KBM-7 (cell line): ENCODE measurements around the gene RALB.
"Not testable (repeated sequence)": the region's sequence is repeated elsewhere in the genome, so short reads cannot be mapped to it uniquely, and the experiment has no call there.

Experiments
- DNase-seq: peaks from one replicate; pipeline ENCODE4 v3.0.0-alpha.2; 2015
- in situ Hi-C: fragments of 300-500 bp; cut with MboI; formaldehyde crosslinking; loops from 2 replicates; pipeline ENCODE4 v1.14.3; 2020; ENCODE audit warnings: low sequenced_read_pairs, low pct_unique_long_range_greater_than_20kb, mixed read lengths

RALB gene

DNA sequence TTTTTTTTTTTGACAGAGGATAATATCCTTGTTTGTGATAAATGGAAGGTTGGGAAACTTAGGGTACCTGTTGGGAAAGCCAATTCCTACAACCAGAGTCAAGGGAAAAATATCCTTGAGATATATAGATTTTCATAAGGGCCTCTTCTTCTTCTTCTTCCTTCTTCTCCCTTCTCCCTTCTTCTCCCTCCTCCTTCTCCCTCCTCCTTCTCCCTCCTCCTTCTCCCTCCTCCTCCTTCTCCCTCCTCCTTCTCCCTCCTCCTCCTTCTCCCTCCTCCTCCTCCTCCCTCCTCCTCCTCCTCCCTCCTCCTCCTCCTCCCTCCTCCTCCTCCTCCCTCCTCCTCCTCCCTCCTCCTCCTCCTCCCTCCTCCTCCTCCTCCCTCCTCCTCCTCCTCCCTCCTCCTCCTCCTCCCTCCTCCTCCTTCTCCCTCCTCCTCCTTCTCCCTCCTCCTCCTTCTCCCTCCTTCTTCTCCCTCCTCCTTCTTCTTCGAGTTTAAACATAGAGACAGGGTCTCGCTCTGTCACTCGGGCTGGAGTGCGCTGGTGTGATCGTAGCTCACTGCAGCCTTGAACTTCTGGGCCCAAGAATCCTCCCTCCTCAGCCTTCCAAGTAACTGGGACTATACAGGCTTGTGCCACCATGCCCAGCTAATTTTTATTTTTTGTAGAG, 68.4 kb downstream of the RALB start:
- in situ Hi-C loops, result not testable (repeated sequence)

DNA sequence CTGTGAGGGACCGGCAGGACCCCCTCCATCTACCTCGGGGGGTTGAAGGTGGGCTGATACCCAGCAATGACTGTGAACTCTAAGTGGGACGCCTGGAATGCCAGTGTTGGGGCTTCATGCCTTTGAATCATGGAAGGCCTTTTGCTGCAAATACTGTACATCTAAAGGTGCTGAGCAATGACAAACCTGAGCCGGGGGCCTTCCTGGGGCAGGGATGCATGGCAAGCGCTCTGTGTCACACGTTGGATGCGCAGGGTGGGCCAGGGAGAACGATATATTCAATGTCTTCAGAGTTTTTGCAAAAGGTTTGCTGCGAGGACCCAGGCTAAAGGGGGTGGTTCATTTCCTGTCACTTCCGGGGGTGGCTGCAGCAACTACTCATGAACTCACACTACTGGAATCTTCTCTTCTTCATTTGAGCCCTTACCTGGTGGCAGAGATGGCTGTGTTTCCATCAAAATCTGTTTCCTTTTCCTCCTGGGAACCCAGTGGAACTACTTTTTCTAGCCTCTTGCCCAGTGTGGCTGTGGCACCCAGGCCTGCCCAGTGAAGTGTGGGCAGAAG, 69.2 kb downstream of the RALB start:
- no peak for DNase-seq
- in situ Hi-C loops, result no loop called here

More for the DNA sequence above, 68.4 kb downstream of the RALB start:
- not testable (repeated sequence) for DNase-seq

DNA sequence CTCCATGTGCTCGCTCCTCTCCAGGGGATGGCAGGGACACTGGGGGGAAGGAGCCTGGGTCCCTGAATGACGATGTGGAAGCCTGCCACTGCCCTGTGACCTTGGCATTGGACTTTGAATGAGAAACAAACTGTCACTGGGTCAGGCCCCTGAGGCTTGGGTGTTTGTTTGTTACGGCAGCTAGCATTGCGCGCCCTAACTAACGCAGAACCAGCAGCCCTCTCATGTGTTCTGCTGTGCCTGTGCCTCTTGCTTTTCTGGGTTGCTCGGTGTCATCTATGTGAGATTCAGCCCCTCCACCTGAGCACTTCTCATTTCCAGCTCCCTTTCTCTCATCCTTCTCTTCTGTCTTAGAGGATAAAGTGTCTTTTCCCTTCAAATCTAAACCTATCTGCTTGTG, 69.7 kb downstream of the RALB start:
- in situ Hi-C loops, result no loop called here
- DNase-seq, result no peak

DNA sequence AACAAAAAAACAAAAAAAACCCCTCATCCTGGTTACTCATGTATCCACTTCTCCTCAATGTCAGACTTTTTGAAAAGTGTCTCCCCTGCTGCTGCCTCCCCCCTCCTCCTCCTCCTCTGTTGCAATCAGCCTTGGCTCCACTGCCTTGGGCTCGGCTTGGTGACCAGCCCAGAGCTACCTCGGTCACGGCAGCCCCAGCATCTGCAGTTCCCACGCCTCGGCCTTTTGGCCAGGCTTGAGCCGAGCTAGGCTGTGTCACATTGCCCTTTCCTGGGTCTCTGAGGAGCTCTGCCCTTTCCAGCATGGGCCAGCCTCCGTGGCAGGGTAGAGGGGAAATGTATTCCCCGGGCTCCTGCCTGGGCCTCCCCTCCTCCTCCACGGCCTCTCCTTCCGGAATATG, 70.6 kb downstream of the RALB start:
- no peak for DNase-seq
- in situ Hi-C loops, result no loop called here

DNA sequence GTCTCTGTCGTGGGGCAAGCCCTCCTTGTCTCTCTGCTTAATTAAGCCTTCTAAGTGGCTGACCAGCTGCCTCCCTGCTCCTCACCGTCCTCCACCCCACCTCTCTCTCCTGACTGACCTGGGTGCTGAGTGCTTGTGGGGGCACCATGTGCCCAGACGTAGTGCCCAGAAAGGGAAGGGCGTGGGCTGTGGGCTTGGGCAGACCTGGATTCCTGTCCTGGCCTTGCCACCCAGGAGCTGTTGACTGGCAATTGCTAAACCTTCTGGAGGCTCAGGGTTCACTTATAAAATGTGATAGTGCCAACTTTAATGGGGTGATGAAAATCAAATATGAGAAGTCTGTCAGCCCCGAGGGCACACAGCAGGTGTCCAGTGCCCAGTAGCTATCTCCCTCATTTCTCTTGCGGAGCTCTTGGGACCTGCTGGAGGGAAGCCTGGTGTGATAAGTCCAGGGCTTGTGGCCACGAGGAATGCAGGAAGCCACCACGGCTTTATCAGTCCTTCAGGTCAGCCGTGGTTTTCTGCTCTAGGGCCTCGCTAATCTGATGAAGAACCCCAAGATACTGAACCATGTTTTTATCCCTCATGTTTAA, 71.3 kb downstream of the RALB start:
- DNase-seq, result no peak
- in situ Hi-C loops, result no loop called here

DNA sequence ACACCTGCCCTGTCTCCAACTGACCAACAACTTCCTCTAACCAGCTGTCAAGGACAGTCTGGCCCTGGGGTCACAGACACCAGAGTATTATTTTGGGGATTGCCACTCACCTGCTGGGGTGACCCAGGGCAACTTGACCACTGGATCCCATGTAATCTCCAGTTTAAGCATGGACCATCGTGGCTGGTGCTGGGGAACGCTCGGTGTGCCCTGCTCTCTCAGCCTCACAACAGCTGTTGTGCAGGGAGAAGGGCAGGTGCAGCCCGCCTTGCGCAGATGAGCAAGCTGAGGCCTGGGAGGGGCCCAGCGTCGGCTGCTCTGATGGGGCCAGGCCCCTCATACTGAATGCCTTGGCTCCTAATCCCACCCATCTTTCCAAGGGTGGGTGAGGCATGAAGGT, 72.3 kb downstream of the RALB start:
- in situ Hi-C loops, result no loop called here
- DNase-seq, result no peak

DNA sequence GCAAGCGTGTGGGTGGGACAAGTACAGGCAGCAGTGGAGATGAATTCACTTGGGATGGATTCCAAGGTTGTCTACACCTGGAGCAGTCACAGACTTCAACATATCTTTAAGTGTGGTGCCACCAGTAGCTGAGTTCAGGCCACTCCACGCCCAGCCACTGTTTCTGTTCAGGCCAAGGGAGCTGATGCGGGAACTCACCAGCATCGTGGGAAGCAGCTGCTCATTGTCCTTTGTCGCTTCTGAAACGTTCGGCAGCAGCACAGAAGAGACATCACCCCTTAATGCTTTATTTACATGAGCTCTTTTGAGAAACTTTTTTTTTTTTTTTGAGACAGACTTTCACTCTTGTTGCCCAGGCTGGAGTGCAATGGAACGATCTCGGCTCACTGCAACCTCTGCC, 73.4 kb downstream of the RALB start:
- in situ Hi-C loops, result no loop called here
- no peak for DNase-seq

DNA sequence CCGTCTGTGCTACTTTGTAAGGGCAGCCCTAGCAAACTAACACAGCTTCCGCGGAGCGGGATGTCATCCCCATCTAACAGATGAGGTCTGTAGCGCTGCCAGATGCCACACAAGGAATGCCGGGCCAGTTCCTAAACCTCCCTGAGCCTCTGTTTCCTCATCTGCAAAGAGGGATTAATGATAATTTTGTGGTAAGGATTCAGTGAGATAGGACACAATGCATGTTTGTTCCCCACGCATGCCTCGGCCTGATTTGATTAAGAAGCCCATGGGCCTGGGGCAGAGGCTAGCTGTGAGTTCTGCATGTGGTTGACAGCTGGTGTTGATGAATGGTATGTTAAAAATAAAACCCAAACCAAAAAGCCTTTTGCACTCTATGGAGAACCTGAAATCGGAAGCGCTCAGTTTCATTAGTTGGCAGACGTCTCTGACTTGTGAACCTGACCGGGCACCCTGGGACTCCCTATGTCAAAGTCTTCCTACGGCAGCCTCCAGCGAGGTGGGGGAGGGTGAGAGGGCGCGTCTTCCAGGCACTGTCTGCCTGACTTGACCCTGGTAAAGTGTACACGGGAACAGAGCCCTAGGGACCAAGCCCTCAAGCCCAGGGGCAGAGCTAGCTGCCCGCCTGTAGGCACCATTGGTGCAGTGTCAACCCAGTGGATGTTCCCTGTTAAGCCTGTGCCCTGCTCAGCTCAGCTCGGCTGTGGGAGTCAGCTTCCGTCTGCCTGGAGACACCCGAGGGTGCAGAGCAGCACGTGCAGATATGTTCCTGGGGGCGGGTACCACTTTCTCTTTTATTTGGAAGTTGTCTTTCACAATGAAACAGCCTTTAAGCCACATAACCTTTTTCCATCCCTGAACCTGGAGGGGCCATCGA, 78.5 kb downstream of the RALB start:
- DNase-seq, result no peak
- in situ Hi-C loops, result no loop called here

DNA sequence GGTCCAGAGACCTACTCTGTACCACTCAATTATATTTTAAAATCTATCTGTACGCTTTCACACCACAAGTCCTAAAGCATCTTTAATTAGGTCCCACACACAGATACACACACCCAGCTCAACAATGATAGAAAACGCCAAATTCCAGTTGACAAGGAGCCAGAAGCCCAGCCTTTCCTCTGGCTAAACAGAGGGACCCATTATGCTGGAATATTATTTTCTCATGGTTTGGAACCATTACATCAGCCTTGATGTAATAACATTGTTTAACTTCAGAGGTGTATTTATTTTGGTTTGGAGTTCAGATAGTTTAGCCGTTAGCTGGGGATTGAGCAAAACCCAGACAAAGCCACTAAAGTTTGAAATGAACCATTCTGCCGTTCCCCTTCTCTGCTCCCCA, 79.3 kb downstream of the RALB start:
- in situ Hi-C loops, result no loop called here
- DNase-seq, result no peak

DNA sequence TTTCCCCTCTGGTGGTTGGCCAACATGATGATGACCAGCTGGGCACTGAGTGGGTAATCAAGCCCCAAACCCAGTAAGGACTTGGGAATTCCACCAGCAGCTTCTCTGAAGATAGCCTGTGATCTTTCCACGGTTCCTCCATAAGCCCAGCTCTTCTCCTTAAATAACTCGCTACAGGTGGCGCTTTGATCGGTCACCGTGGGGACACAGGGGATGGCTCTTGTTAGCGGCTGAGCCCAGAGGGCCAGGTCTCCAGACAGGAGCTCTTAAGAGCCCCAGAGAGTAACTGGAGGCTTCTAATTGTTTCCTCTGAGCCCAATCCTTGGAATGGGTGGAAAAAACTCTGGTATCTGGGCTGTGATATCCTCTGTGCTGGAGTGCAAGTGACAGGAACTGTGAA, 79.7 kb downstream of the RALB start:
- DNase-seq, result no peak
- in situ Hi-C loops, result no loop called here

DNA sequence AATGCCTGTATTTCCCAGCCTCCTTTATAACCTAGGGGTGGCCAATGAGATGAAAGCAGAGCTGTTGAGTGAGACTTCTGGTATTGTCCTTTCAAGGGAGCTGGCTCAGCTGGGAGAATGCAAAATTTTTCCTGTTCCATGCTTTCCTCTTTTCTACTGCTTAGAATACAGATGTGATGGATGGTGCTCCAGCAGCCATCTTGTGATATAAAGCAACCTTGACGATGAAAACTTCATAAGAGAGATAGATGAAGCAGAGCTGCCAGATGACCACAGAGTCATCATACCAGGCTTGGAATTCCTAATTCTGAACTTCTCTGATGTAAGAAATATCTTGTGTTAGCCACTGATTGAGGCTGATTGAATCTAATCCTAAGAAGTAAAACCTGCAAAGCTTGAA, 81.4 kb downstream of the RALB start:
- no peak for DNase-seq
- in situ Hi-C loops, result no loop called here

DNA sequence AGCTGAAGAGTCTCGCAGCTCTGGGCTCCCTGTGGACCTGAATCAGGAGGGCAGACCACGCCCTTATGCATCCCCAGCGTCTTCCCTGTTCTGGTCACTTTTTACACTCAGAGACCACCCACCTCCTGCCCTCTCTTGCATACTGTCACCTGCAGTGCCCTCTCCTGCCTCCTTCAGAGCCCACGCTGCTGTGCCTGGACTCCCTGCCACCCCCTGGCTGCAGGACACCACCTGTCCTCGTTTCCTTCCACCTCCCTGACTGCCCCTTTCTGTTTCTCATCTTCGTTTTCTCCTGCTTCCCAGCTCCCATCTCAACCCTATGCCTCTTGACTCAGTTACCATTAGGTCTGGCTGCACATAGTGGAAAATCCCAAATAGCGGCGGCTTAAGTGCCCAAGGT, 84.1 kb downstream of the RALB start:
- DNase-seq, result no peak
- in situ Hi-C loops, result no loop called here

DNA sequence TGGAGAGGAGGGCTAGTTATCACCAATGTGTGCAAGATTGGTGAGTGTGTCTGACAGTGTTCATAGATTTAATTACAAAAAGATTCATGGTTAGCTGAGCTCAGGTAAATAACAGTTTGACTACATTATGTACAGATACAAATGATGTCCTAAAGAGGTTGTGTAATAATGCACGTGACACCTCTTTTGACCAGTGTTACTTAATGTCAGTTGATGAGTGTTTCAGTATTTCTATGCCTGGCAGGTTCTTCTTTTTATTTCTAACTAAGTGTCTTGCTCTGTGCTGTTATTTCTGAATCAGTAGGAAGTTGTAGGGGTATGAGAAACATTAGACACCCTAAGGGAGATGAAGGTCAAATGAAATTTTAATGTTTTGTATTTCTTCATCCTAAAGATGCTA, 85.4 kb downstream of the RALB start:
- in situ Hi-C loops, result no loop called here
- DNase-seq, result no peak

DNA sequence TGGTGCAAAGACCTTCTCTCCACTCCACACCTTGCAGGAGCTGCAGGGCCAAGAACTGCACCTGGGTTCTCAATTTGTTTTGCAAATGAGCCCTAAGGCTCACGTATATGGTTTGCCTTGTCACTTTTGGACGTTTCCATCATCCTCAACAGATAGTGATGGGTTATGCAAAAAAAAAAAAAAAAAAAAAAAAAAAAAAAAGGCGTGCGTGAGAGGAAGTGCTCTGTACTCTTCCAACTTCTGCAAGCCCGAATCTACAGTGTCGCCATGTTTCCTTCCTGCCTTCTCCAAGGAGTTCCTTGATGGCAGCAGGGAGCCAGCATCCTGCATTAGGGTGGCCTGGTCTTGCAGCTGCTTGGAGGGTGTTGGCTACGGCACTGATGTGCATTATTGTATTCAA, 89.3 kb downstream of the RALB start:
- no peak for DNase-seq
- in situ Hi-C loops, result no loop called here

DNA sequence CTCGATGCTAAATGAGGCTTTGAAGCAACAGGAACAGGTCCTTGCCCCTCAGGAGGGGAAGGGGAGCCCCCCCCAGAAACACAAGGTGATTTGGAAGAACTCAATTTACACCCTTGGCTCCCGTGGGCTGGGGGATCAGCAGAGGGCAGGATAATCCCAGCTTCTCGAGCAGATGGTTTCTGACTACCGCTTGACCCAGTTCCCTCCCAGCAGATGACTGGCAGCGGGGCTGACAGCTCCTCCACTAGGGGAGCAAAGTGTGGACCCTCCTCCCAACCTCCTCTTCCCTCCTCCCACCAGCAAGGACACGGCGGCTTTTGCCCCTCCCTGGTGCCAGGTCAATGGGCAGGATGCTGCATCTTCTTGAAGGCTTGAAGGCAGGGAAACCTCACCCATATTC, 89.8 kb downstream of the RALB start:
- in situ Hi-C loops, result no loop called here
- DNase-seq, result no peak

DNA sequence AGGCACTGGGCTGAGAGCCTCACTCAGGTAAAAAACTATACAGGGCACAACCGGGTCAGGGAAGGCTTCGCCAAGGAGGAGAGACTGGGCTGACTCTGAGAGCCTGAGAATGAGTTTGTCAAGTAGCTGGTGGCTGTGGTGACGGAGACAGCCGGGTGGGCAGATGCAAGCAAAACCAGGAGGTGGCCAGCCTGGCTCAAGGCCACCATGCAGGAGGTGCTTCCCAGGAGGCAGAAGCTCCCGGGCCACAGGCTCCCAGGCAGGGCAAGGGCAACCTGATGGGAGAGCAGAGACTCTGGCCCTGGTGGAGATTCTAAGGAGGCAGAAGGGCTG, 90.4 kb downstream of the RALB start:
- in situ Hi-C loops, result no loop called here
- no peak for DNase-seq

DNA sequence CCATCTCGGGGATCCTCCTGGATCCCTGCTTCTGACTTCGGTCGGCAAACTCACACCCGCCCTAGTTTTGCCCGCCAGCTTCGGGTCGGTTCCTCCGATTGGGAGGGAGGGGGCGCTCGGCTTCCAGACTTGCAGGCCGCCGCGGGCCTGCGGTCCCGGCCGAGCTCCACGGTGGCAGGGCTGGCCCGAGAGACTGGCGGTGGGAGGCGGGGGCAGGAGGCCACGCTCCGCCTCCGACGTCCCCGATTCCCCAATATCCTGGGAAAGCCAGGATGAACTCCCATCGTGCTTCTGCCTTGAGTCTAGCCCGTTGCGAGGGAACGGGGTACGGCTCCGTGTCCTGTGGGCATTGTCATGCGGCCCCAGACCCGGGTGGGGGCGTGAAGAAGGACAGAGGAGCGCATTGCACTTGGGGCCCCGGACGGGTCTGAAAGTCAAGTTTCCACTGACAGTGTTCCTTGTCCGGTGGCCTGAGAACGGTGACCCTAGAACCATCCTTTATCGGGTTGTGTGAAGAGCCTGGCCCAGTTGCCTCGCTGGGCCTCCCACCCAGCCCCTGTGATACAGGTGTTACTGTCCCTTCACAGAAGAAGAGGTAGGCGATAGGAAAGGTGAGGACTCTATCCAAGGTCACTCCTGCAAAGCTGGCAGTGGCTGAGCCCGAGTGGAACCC, 90.9 kb downstream of the RALB start:
- DNase-seq, result peak; percentile 76
- in situ Hi-C loops, result no loop called here
